VCaP (cell line): ENCODE data around the gene VOPP1.

Experiments used
- H3K27ac ChIP-seq: fragments of 450-650 bp; 2 replicates; pipeline ENCODE4 v1.5.1; 2017
- TF ChIP-seq, protein P1 (sequence below): fragments of 450-650 bp; conservative IDR thresholded peaks from 2 replicates; pipeline ENCODE4 v1.5.1; 2017; ENCODE audit warnings: mild to moderate bottlenecking, moderate library complexity

Gene VOPP1

DNA sequence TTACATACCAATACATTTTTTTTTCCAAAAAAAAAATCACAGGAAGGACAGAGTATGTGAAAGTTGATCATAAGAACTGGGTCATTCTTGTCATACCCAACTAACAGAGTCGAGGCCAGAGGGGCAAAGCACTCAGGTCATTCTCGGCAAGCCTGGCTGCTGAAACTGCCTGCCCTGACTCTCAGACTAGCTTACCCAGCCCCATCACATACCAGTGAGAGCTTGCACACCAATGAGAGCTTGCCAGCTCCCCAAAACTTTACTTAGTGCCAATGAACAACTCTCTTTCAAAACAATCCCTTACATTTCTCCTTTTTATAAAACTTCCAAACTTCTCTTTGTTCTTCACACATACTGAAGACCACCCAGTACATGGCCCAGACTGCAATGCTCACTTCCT, 48.9 kb downstream of the VOPP1 start:
- TF ChIP-seq, protein P1, sequence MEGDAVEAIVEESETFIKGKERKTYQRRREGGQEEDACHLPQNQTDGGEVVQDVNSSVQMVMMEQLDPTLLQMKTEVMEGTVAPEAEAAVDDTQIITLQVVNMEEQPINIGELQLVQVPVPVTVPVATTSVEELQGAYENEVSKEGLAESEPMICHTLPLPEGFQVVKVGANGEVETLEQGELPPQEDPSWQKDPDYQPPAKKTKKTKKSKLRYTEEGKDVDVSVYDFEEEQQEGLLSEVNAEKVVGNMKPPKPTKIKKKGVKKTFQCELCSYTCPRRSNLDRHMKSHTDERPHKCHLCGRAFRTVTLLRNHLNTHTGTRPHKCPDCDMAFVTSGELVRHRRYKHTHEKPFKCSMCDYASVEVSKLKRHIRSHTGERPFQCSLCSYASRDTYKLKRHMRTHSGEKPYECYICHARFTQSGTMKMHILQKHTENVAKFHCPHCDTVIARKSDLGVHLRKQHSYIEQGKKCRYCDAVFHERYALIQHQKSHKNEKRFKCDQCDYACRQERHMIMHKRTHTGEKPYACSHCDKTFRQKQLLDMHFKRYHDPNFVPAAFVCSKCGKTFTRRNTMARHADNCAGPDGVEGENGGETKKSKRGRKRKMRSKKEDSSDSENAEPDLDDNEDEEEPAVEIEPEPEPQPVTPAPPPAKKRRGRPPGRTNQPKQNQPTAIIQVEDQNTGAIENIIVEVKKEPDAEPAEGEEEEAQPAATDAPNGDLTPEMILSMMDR = no peak
- no peak overlapping the region for H3K27ac ChIP-seq

DNA sequence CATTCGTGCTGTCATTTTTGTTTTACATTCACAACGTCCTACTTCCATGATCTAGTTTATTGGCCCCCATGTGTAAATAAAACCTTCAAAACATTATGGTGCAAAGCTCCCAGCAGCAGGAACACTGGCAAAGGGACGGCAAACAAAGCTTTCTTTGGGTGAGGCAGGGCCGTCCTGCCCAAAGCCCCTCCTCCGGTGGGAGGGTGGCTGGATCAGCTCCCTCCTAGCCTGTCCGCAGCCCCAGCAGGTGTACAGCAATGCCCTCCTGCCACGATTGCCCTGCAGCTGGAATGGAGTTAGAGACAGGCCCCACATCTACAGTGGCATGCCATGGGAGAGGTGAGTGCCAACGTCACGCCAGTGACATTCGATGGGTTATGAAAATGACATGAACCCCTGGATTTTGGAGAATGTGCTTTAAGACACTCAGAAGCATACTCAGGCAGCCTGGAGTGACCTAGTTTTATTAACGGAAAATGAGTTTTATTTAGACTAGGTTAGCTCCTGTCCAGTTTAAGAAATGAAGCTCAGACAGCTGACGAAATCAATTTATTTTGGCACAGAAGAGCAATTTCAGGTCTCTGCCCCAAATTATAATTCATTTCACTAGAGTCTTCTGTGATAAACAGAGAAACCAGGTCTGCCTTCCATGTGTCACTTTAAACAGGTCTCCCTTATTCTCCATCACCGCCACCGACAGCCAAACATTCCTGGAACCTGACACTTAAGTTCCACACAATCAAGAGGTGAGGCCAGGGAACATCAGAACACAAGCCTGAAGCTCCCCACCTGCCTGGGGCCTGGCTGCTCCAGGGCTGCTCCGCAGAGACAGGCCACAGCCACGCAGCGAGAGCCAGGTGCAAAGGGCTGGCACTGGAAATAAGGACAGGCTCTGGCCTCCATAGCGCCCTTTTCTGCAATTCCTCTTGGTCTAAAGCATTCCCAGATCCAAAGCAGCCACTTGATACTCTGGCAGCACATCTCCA, 50.1 kb downstream of the VOPP1 start:
- TF ChIP-seq, protein P1 = no peak
- peak overlapping the region; percentile 71 for H3K27ac ChIP-seq

DNA sequence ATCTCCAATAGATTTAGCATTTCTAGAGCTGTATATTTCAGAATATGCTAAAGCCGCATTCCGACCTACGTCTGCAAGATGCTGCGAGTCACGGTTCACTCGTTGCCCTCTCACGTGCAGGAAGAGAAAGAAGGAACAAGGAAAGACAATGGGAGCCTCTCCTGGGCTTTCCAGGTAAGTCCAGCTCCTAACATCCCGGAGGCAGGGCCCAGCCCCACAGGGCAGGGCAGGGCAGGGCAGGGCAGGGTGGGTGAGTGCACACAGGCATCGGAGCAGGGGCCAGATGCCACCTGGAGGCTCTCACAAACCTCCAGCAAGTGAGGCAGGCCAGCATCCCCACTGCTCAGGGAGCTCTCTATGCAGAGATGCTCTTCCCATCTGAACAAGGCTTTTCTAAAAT, 50.8 kb downstream of the VOPP1 start:
- H3K27ac ChIP-seq = peak overlapping the region; percentile 71
- TF ChIP-seq, protein P1 = peak; percentile 45

DNA sequence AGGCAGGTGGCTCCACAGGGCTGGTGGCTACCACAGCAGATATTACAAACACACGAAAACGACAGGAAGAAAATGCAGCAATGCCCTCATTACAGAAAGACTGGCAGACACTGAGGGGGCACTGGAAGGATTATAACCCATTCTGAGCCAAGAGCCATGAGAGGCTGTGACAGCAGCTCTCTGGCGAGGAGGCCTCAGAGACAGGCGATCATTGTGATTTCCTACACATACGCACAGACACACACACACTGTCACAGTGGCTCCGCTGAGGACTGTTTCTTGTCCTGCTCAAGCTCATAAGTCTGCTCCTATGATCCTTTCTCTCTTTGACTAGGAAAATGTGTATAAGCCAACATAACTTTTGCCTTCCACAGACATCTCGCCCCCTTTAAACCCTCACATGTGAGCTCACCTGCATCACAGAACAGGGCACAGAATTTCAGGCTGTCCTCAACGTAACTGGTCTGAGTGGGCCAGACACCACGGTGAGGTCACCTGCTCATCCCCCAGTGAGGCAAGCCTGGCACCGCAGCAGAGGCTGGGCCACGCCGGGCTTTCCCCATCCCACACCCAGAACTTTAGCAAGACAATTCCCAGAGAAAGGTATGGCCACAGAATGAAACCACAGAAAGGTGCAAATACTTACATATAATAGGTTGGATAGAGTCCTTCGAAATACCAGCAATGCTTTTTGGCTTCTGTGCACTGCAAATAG, 51.7 kb downstream of the VOPP1 start:
- TF ChIP-seq, protein P1 = no peak
- peak overlapping the region; percentile 71 for H3K27ac ChIP-seq

DNA sequence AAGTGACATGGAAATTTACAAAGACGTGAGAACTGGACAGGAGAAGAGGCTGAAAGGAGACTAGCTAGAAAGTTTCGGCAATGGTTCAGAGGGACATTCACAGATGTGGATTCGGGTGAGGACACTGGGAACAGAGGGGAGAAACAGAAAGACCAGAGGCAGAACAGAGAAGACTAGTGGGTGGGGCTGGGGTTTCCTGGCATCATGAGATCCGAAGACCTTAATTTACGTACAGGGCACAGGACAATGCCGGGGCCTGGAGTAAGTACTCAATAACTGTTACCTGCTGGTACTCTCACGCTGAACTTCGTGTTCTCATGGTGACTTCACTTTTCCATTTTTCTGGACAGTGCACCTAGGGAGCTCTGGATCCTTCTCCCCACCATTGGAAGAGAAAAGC, 53.5 kb downstream of the VOPP1 start:
- no peak overlapping the region for H3K27ac ChIP-seq
- TF ChIP-seq, protein P1 = no peak

DNA sequence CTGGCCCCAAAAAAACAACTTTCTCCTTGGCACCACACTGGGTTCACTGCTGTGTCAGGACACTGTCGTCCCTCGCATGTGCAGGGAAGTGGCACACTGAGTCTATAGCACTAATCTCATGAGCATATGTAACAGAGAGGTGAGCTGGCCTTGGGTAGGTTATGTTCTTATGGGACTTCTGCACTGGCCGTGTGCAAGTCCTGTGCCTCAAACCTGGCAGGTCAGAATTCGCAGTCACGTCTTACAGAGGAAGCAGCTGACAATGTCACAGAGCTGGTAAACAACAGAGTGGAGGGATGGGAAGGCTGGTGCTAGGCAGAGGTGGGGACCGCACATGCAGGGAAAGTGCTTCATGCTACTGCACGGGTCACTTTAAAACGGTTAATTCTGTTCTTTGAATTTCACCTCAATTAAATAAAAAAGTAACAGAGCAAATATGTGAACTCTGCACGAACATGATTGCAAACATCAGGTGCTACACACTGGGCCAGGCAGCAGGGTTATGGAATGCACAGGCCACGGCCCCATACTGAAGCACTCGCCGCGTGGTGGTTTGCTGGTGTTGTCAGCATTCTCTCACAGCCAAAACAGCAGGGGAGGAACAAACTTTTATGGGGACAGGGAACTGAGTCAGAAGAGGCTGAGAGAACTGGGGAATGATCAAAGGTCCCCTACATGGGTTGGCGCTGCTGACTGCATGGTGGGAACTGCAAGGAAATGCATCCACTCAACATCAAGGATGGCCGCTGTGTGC, 54.2 kb downstream of the VOPP1 start:
- TF ChIP-seq, protein P1 = no peak
- no peak overlapping the region for H3K27ac ChIP-seq
